Renal cortical epithelial cell (primary cell): ENCODE data around the gene ATP6V0B. TPM values are rescaled to one million over a fixed set of nuclear protein-coding genes. Genes with fewer than 3 reads are reported as not detected.

Source experiments
- total RNA-seq: library from RNA; depleted of rRNA; stranded (reverse); fragments of >200 nt; gene quantifications from 2 replicates; pipeline ENCODE4 v1.2.3, GENCODE V29; 2014

Gene ATP6V0B
- total RNA-seq, 1 donor from 2014 or later = 69.4 TPM

Other genes starting within 250 kb of the ATP6V0B start
- 0.40 and 3.0 TPM in 2 replicates for gene ARTN, start 41.2 kb upstream of the ATP6V0B start, total RNA-seq
- 12.5 and 41.1 TPM in 2 replicates for gene IPO13, start 28.0 kb upstream of the ATP6V0B start, total RNA-seq
- gene DPH2, start 5.0 kb upstream of the ATP6V0B start, total RNA-seq = 21.5 and 22.8 TPM in 2 replicates
- gene B4GALT2, start 4.2 kb downstream of the ATP6V0B start, total RNA-seq = 36.8 and 65.8 TPM in 2 replicates
- gene CCDC24, start 16.6 kb downstream of the ATP6V0B start, total RNA-seq = 6.3 and 6.5 TPM in 2 replicates
- gene SLC6A9, start 56.5 kb downstream of the ATP6V0B start, total RNA-seq = 2.8 and 5.0 TPM in 2 replicates
- not detected in 2 replicates for gene KLF17, start 143.9 kb downstream of the ATP6V0B start, total RNA-seq
- gene KLF18, start 166.7 kb downstream of the ATP6V0B start, total RNA-seq = not detected in 2 replicates
- 12.2 and 17.9 TPM in 2 replicates for gene DMAP1, start 238.5 kb downstream of the ATP6V0B start, total RNA-seq